Measurements from ENCODE around the gene RBPJL.
"Not testable (repeated sequence)": the region's sequence is repeated elsewhere in the genome, so short reads cannot be mapped to it uniquely, and the experiment has no call there.

Gene RBPJL

DNA sequence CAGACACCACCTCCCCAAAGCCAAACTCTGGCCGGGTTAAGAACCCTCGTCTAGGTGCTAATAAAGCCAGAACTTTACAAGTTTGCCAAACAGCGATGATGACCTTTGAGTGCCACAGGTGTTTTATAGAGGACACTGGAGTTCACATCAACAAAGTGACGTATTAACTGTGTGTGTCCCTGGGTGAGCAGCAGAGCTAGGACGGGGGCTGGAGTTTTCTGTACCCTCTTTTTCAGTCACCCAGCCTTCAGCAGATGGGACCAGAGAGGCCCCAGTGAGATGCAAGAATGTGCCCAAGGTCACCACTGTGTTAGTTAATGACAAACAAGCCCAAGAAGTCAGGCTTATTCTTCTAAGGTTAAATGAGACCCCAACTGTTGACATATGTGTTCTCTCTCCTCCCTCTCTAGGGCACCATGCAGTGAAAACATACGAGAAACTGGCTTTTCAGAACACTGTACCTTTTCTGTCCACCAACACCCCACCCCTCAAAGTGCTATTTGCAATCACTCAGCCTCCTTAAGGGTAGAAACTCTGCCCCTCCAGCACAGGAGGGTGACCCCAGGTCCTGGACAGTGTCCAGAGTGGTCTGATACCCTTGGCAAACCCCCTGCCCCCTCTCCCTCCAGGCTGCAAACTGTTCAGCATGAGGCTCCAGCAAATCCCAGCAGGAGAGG is 36.4 kb downstream of the RBPJL start:
- no peak for DNase-seq (ENCODE audit: low spot score)

GRCh38 chr20:45343532-45344167 is 37.0 kb downstream of the RBPJL start:
- no peak for DNase-seq (ENCODE audit: low spot score)

GRCh38 chr20:45344168-45344860 is 37.7 kb downstream of the RBPJL start:
- DNase-seq (ENCODE audit: low spot score), result peak; percentile 45

- DNase-seq (ENCODE audit: low spot score), result no peak
These were observed 38.7 kb downstream of the RBPJL start for GRCh38 chr20:45345104-45345936.

DNA sequence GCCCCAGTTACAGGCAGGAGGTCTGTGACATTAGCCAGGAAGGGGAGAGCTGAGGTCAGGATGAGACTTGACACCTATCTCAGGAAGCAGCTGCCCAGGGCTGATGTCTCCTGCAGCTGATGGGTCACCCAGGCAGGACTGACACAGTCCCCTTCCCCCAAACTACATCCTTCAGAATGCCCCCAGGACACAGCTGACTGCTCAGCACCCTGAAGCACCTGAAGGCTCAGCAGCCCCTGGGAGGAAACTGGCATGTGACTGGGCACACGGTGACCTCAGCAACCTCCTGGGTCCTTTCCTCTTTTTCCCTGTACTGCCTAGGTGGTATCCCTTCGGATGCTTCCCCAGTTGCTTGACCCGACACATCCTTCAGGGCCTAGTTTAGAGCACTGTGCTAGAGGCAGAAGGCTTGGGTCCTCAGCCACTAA is 39.7 kb downstream of the RBPJL start:
- DNase-seq (ENCODE audit: low spot score), result no peak

DNA sequence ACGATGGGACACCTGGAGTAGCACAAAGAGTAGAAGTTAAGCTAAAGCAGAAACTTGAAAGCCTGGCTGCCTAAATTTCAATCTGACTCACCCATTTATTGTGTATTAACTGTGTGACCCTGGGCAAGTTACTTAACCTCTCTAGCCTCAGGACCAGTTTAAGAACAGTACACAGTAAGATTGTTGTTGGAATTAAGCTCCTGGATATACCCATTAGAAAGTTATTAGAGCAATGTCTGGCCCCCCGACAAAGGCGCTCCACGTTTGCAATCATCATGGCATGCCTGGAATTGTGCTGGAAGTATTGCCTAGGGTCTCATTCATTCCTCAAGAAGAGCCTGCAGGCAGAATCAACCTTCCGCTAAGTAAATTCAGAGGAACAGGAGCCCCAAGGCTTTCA is 40.2 kb downstream of the RBPJL start:
- DNase-seq (ENCODE audit: low spot score), result no peak

DNA sequence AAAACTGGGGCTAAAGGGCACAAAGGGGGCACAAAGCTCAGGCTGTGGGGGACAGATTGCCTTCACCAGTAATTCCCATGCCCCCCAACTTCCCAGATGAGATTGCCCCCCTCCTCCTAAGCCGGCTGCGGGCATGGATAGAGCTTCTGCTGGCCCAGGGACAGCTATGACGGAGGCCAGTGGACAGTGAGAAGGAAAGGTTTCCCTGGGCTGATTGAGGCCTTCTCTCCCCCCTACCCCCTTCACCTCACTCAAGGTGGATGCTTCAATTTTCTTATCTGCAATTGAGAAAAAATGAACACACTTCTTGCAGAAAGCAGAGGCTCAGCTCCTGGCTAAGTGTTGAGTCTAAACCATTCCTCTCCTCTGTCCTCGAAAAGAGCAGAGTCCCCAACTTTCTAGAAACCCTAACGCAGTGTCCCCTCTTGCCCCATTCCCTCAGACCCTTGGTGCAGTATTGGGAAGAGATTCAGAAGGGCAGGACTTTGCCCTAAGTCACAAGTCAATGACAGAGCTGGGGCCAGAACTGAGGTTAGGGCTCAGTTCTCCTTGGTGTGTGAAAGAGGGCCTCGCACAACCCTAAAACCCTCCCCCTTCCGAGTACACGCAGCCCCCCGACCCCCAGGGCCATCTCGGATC is 40.8 kb downstream of the RBPJL start:
- no peak for DNase-seq (ENCODE audit: low spot score)

GRCh38 chr20:45347936-45348778 is 41.5 kb downstream of the RBPJL start, which contains the start of gene SDC4:
Gene SDC4, minus strand, starts transcription at chr20:45348424. Its CDS starts 40 bp downstream, at chr20:45348384.
- no peak for DNase-seq (ENCODE audit: low spot score)

DNA sequence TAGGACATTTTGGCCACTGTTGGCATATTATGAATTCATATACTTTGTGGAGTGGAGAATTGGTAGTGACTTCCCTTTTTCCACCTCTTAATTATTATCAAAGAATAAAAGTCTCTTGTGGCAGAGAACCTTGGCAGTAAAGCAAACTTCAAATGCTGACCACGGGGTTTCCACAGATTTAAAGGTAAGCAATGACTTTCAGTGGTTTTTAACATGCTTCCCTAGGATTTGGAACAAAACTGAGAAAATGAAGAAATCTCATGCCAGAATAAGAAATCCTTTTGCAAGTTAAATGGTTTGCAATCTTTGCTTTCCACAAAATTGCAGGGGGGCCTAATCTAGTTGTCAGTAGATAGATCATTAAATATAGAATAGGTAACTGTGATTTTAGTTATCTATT is 43.6 kb downstream of the RBPJL start:
- no peak for DNase-seq (ENCODE audit: low spot score)

DNA sequence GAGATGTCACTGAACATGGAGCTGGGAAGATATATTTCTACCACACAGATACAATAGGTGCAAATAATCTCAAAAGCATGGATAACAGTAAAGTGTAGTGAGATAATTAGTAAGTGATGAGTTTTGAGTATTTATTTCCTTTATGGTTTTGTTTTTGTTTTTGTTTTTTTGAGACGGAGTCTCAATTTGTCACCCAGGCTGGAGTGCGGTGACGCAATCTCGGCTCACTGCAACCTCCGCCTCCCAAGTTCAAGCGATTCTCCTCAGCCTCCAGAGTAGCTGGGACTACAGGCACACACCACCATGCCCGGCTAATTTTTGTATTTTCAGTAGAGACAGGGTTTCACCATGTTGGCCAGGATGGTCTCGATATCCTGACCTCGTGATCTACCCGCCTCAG is 44.2 kb downstream of the RBPJL start:
- not testable (repeated sequence) for DNase-seq (ENCODE audit: low spot score)

- DNase-seq (ENCODE audit: low spot score), result no peak
These were observed 46.1 kb downstream of the RBPJL start for GRCh38 chr20:45352729-45353128.

- no peak for DNase-seq (ENCODE audit: low spot score)
These were observed 47.1 kb downstream of the RBPJL start for GRCh38 chr20:45353746-45354145.

GRCh38 chr20:45354423-45355208 is 48.0 kb downstream of the RBPJL start:
- DNase-seq (ENCODE audit: low spot score), result no peak

- no peak for DNase-seq (ENCODE audit: low spot score)
These were observed 48.8 kb downstream of the RBPJL start for GRCh38 chr20:45355209-45356084.

GRCh38 chr20:45358282-45359068 is 51.8 kb downstream of the RBPJL start:
- peak; percentile 69 for DNase-seq (ENCODE audit: low spot score)

DNA sequence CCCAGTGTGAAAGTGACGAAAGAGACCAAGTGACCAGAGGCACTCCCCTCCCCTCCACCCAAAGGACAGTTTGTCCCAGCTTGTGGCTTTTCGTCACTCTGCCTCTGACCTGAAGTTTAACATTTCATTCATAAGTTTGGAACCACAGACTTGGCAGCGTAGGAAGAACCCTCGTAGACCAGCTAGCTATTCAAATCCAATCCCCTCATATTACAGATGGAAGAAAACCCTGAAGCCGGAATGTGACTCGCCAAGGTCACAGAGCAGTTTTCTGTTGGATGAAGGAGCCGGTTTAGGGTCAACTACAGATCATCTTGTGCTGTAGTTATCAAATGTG is 52.4 kb downstream of the RBPJL start:
- no peak for DNase-seq (ENCODE audit: low spot score)

- DNase-seq (ENCODE audit: low spot score), result no peak
These were observed 52.9 kb downstream of the RBPJL start for GRCh38 chr20:45359406-45360148.

GRCh38 chr20:45361793-45362192 is 55.2 kb downstream of the RBPJL start:
- peak; percentile 53 for DNase-seq (ENCODE audit: low spot score)
